HCT116 (cell line): ENCODE measurements around the gene PROKR2. TPM values are rescaled to one million over a fixed set of nuclear protein-coding genes. Genes with fewer than 3 reads are reported as not detected.

Experiments used
- ATAC-seq: fragments of 200-7000 bp; cut with Tn5 transposase; 2 replicates; pipeline ENCODE4 v1.9.1; 2020; ENCODE audit warnings: mild to moderate bottlenecking, moderate library complexity
- BruUV-seq: library from RNA; stranded (reverse); fragments of 400-500 nt; replicated peaks from 2 replicates; lab custom pipeline; 2021; lab: Mats Ljungman, UMichigan
- CTCF ChIA-PET: fragments of 300-600 bp; sonication (Branson Sonifier 250); formaldehyde crosslinking; loops from one replicate; lab custom pipeline; 2021; ENCODE audit warnings: antibody characterized with exemption; lab: Charles Lee
- POLR2A ChIA-PET: fragments of 300-600, 350-600 bp; sonication (Branson Sonifier 250); formaldehyde crosslinking; loops from one replicate; lab custom pipeline; 2021; ENCODE audit warnings: antibody characterized with exemption; lab: Charles Lee
- RAD21 ChIA-PET, 2 experiments: fragments of 300-600 bp; sonication (Branson Sonifier 250); formaldehyde crosslinking; loops; one replicate each; lab custom pipeline; 2023; ENCODE audit warnings: low total read pairs in 2 of 2; ENCODE audit not compliant: uncharacterized antibody in 2 of 2, unreplicated experiment in 2 of 2, low non-redundant PET in 1 of 2; lab: Charles Lee
- DNase-seq: peaks from one replicate; pipeline ENCODE4 v3.0.0-alpha.2; 2010; ENCODE audit warnings: low read depth, low spot score
- H2AFZ ChIP-seq: fragments of 200-600 bp; shearing (Covaris generic), sonication (generic); 2 replicates; pipeline ENCODE4 v1.6.1; 2017; ENCODE audit warnings: low read depth, mixed run types, mixed read lengths, antibody characterized with exemption, low read length; ENCODE audit not compliant: poor library complexity, severe bottlenecking
- H3K27ac ChIP-seq: 2 replicates; pipeline ENCODE4 v1.5.1; 2012; ENCODE audit warnings: low read depth, low read length
- H3K27me3 ChIP-seq: fragments of 200-600 bp; sonication (generic); 2 replicates; pipeline ENCODE4 v1.6.1; 2016; ENCODE audit warnings: mixed run types, low read length, mixed read lengths; ENCODE audit not compliant: insufficient read depth
- H3K36me3 ChIP-seq, 2 experiments: fragments of 200-500 bp in 1 of 2; fragments of 200-600 bp in 1 of 2; sonication (Bioruptor generic) in 1 of 2; sonication (generic) in 1 of 2; 2 replicates each; pipeline versions ENCODE4 v1.5.1 to v1.6.1; 2014 to 2016; ENCODE audit warnings: low read length in 2 of 2, inconsistent platforms in 1 of 2, mixed read lengths in 1 of 2, mixed run types in 1 of 2; ENCODE audit not compliant: insufficient read depth in 2 of 2, control insufficient read depth in 1 of 2
- H3K4me1 ChIP-seq, 2 experiments: fragments of 200-600 bp in 1 of 2; sonication (generic) in 1 of 2; 2 replicates each; pipeline versions ENCODE4 v1.5.1 to v1.6.1; 2012 to 2017; ENCODE audit warnings: low read length in 2 of 2, inconsistent platforms in 1 of 2, mild to moderate bottlenecking in 1 of 2, mixed read lengths in 1 of 2, mixed run types in 1 of 2, moderate library complexity in 1 of 2; ENCODE audit not compliant: insufficient read depth in 2 of 2, control insufficient read depth in 1 of 2
- H3K4me2 ChIP-seq: fragments of 200-600 bp; sonication (generic); 2 replicates; pipeline ENCODE4 v1.6.1; 2017; ENCODE audit warnings: mixed run types, low read length, mixed read lengths
- H3K4me3 ChIP-seq, 2 experiments: fragments of 200-600 bp in 1 of 2; sonication (generic) in 1 of 2; replicated peaks in 1 of 2; 2 replicates each; pipeline ENCODE4 v1.5.1; 2011 to 2016; ENCODE audit warnings: low read length in 2 of 2, control low read depth in 1 of 2, low read depth in 1 of 2, mild to moderate bottlenecking in 1 of 2, mixed read lengths in 1 of 2, mixed run types in 1 of 2
- H3K79me2 ChIP-seq: fragments of 200-600 bp; sonication (generic); 2 replicates; pipeline ENCODE4 v1.6.1; 2017; ENCODE audit warnings: mild to moderate bottlenecking, mixed run types, low read length, moderate library complexity, mixed read lengths; ENCODE audit not compliant: insufficient read depth
- H3K9ac ChIP-seq: fragments of 200-600 bp; sonication (generic); 2 replicates; pipeline ENCODE4 v1.6.1; 2016; ENCODE audit warnings: low read length, mixed read lengths
- H3K9me2 ChIP-seq: fragments of 200-600 bp; sonication (generic), shearing (Covaris generic); 2 replicates; pipeline ENCODE4 v1.6.1; 2017; ENCODE audit warnings: mixed run types, mild to moderate bottlenecking, moderate library complexity; ENCODE audit not compliant: insufficient read depth
- H3K9me3 ChIP-seq, 2 experiments: fragments of 200-500 bp in 1 of 2; fragments of 200-600 bp in 1 of 2; sonication (Bioruptor generic) in 1 of 2; sonication (generic) in 1 of 2; 2 replicates each; pipeline ENCODE4 v1.6.1; 2014 to 2017; ENCODE audit warnings: low read length in 2 of 2, mixed read lengths in 2 of 2, inconsistent platforms in 1 of 2, low read depth in 1 of 2, mild to moderate bottlenecking in 1 of 2, mixed run types in 1 of 2, moderate library complexity in 1 of 2; ENCODE audit not compliant: control insufficient read depth in 1 of 2, insufficient read depth in 1 of 2
- H4K20me1 ChIP-seq: fragments of 200-600 bp; sonication (generic), shearing (Covaris generic); 2 replicates; pipeline ENCODE4 v1.6.1; 2017; ENCODE audit warnings: mixed run types, mild to moderate bottlenecking, moderate library complexity; ENCODE audit not compliant: insufficient read depth
- CBX3 ChIP-seq: IDR thresholded peaks from 2 replicates; pipeline ENCODE4 v1.6.1; 2012; ENCODE audit warnings: low read depth
- EGR1 ChIP-seq: IDR thresholded peaks from 2 replicates; pipeline ENCODE4 v1.6.1; 2012; ENCODE audit warnings: low read depth
- ELF1 ChIP-seq: IDR thresholded peaks from 2 replicates; pipeline ENCODE4 v1.6.1; 2012; ENCODE audit warnings: low read depth, borderline replicate concordance
- EZH2 ChIP-seq: fragments of 200-600 bp; sonication (generic); IDR thresholded peaks from 2 replicates; pipeline ENCODE4 v1.6.1; 2017; ENCODE audit warnings: antibody characterized with exemption, mixed run types
- EZH2phosphoT487 ChIP-seq: fragments of 200-600 bp; IDR thresholded peaks from 2 replicates; pipeline ENCODE4 v1.6.1; 2018; ENCODE audit warnings: antibody characterized with exemption, borderline replicate concordance
- FOSL1 ChIP-seq: IDR thresholded peaks from 2 replicates; pipeline ENCODE4 v1.6.1; 2012; ENCODE audit warnings: low read depth
- POLR2A ChIP-seq: IDR thresholded peaks from 2 replicates; pipeline ENCODE4 v1.7.0; 2011; ENCODE audit warnings: borderline replicate concordance; ENCODE audit not compliant: insufficient read depth, insufficient read length; ENCODE audit errors: extremely low read depth
- POLR2AphosphoS5 ChIP-seq: IDR thresholded peaks from 2 replicates; pipeline ENCODE4 v1.6.1; 2011; ENCODE audit warnings: mild to moderate bottlenecking, low read depth, low read length, moderate library complexity
- RAD21 ChIP-seq: IDR thresholded peaks from 2 replicates; pipeline ENCODE4 v1.6.1; 2012; ENCODE audit warnings: low read depth, mild to moderate bottlenecking
- SIN3A ChIP-seq: IDR thresholded peaks from 2 replicates; pipeline ENCODE4 v1.6.1; 2012; ENCODE audit warnings: low read depth
- SP1 ChIP-seq: IDR thresholded peaks from 2 replicates; pipeline ENCODE4 v1.6.1; 2012; ENCODE audit warnings: low read depth
- SRF ChIP-seq: IDR thresholded peaks from 2 replicates; pipeline ENCODE4 v1.6.1; 2012; ENCODE audit warnings: low read depth
- YY1 ChIP-seq: IDR thresholded peaks from 2 replicates; pipeline ENCODE4 v1.6.1; 2011; ENCODE audit warnings: low read length, low read depth, moderate library complexity, mild to moderate bottlenecking; ENCODE audit not compliant: insufficient replicate concordance; ENCODE audit errors: extremely low read depth
- ZFX ChIP-seq: fragments of 450-650 bp; IDR thresholded peaks from 2 replicates; pipeline ENCODE4 v1.6.1; 2017
- ZNF274 ChIP-seq: fragments of 200-500 bp; sonication (Bioruptor generic); IDR thresholded peaks from 2 replicates; pipeline ENCODE4 v1.6.1; 2014; ENCODE audit warnings: mild to moderate bottlenecking, low read depth, low read length, inconsistent platforms
- intact Hi-C: fragments of 100-400 bp; cut with micrococcal nuclease; formaldehyde crosslinking; loops from 2 replicates; pipeline ENCODE4 v1.10.0; 2022
- total RNA-seq: library from RNA; stranded (reverse); gene quantifications from one replicate; pipeline ENCODE4 v1.2.1, GENCODE V29; 2021; ENCODE audit not compliant: unreplicated experiment
- TF ChIP-seq, protein P1 (sequence below): IDR thresholded peaks from 2 replicates; pipeline ENCODE4 v1.6.1; 2011; ENCODE audit warnings: mild to moderate bottlenecking, low read length, moderate library complexity; ENCODE audit not compliant: insufficient replicate concordance; ENCODE audit errors: extremely low read depth
- TF ChIP-seq, protein P2 (sequence below), 3 experiments: fragments of 200-600 bp in 1 of 3; sonication (generic) in 1 of 3; IDR thresholded peaks in 2 of 3; conservative IDR thresholded peaks in 1 of 3; 2 replicates each; pipeline ENCODE4 v1.5.1; 2012 to 2017; ENCODE audit warnings: low read depth in 2 of 3, low read length in 2 of 3, antibody characterized with exemption in 1 of 3, borderline replicate concordance in 1 of 3, control low read depth in 1 of 3, mild to moderate bottlenecking in 1 of 3, mixed read lengths in 1 of 3, mixed run types in 1 of 3, moderate library complexity in 1 of 3; ENCODE audit not compliant: insufficient read depth in 1 of 3
- TF ChIP-seq, protein P3 (sequence below): IDR thresholded peaks from 2 replicates; pipeline ENCODE4 v1.6.1; 2012; ENCODE audit warnings: low read depth
- TF ChIP-seq, protein P4 (sequence below): IDR thresholded peaks from 2 replicates; pipeline ENCODE4 v1.6.1; 2012

PROKR2 gene
- total RNA-seq, 1 experiment from 2014 or later = not detected

DNA sequence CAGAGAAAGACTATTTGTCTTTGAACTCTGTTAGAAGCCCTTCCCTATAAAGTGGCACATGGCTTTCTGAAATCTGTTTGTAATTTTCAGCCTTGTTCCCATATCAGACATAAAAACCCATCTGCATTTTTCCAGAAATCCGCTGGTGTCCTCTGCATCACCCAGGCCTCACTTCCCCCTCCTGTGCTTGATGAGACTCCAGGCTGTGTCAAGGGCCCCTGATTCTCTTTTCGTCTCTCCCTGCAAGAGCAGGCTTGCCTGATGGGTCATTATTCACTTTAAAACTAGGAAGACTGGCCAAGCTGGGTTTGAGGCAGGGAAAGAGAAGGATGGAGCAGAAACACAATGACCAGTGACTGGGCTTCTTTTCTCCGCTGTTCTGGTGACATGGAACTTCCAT lies 10.6 kb upstream of the PROKR2 start:
- Histone ChIP-seq H3K4me3 (no peak overlapping the region), H2AFZ (no peak overlapping the region), H3K27me3 (peaks cover 7% of the 10 kb centered on the region; the same call in 1 of the 2 replicates), H3K27ac (no peak overlapping the region), H3K36me3 (no peaks in the 10 kb centered on the region), H3K9ac (no peak overlapping the region), H3K79me2 (no peaks in the 10 kb centered on the region), H3K9me3 (no peaks in the 10 kb centered on the region), H4K20me1 (no peaks in the 10 kb centered on the region), H3K9me2 (no peaks in the 10 kb centered on the region), H3K4me1 (no peaks in the 10 kb centered on the region), H3K4me2 (no peak overlapping the region)
- ChIA-PET CTCF (no interaction called here), POLR2A (no interaction called here), RAD21 (no interaction called here)
- TF ChIP-seq CBX3 (no peak), SIN3A (no peak), SP1 (no peak), SRF (no peak), EZH2phosphoT487 (no peak), EZH2 (no peak), ELF1 (no peak), EGR1 (no peak), ZNF274 (no peak), YY1 (no peak), POLR2A (no peak), ZFX (no peak), FOSL1 (no peak), POLR2AphosphoS5 (no peak), RAD21 (no peak)
- TF ChIP-seq, protein P1, sequence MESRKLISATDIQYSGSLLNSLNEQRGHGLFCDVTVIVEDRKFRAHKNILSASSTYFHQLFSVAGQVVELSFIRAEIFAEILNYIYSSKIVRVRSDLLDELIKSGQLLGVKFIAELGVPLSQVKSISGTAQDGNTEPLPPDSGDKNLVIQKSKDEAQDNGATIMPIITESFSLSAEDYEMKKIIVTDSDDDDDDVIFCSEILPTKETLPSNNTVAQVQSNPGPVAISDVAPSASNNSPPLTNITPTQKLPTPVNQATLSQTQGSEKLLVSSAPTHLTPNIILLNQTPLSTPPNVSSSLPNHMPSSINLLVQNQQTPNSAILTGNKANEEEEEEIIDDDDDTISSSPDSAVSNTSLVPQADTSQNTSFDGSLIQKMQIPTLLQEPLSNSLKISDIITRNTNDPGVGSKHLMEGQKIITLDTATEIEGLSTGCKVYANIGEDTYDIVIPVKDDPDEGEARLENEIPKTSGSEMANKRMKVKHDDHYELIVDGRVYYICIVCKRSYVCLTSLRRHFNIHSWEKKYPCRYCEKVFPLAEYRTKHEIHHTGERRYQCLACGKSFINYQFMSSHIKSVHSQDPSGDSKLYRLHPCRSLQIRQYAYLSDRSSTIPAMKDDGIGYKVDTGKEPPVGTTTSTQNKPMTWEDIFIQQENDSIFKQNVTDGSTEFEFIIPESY = no peak
- TF ChIP-seq, protein P2, sequence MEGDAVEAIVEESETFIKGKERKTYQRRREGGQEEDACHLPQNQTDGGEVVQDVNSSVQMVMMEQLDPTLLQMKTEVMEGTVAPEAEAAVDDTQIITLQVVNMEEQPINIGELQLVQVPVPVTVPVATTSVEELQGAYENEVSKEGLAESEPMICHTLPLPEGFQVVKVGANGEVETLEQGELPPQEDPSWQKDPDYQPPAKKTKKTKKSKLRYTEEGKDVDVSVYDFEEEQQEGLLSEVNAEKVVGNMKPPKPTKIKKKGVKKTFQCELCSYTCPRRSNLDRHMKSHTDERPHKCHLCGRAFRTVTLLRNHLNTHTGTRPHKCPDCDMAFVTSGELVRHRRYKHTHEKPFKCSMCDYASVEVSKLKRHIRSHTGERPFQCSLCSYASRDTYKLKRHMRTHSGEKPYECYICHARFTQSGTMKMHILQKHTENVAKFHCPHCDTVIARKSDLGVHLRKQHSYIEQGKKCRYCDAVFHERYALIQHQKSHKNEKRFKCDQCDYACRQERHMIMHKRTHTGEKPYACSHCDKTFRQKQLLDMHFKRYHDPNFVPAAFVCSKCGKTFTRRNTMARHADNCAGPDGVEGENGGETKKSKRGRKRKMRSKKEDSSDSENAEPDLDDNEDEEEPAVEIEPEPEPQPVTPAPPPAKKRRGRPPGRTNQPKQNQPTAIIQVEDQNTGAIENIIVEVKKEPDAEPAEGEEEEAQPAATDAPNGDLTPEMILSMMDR (IDR thresholded peaks at IDR 0.05 in 2 of 3, conservative IDR thresholded peaks at IDR 0.05 in 1 of 3; ENCODE audit: borderline replicate concordance in 1 of 3, insufficient read depth in 1 of 3, low read depth in 2 of 3, low read length in 2 of 3) = no peak
- TF ChIP-seq, protein P3, sequence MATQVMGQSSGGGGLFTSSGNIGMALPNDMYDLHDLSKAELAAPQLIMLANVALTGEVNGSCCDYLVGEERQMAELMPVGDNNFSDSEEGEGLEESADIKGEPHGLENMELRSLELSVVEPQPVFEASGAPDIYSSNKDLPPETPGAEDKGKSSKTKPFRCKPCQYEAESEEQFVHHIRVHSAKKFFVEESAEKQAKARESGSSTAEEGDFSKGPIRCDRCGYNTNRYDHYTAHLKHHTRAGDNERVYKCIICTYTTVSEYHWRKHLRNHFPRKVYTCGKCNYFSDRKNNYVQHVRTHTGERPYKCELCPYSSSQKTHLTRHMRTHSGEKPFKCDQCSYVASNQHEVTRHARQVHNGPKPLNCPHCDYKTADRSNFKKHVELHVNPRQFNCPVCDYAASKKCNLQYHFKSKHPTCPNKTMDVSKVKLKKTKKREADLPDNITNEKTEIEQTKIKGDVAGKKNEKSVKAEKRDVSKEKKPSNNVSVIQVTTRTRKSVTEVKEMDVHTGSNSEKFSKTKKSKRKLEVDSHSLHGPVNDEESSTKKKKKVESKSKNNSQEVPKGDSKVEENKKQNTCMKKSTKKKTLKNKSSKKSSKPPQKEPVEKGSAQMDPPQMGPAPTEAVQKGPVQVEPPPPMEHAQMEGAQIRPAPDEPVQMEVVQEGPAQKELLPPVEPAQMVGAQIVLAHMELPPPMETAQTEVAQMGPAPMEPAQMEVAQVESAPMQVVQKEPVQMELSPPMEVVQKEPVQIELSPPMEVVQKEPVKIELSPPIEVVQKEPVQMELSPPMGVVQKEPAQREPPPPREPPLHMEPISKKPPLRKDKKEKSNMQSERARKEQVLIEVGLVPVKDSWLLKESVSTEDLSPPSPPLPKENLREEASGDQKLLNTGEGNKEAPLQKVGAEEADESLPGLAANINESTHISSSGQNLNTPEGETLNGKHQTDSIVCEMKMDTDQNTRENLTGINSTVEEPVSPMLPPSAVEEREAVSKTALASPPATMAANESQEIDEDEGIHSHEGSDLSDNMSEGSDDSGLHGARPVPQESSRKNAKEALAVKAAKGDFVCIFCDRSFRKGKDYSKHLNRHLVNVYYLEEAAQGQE = no peak
- TF ChIP-seq, protein P4, sequence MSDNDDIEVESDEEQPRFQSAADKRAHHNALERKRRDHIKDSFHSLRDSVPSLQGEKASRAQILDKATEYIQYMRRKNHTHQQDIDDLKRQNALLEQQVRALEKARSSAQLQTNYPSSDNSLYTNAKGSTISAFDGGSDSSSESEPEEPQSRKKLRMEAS = no peak
- intact Hi-C loops = no loop called here
- no TSS peak for BruUV-seq
- DNase-seq (no peak), ATAC-seq (no peak)
